Gastrocnemius medialis (tissue), 4 donors: ENCODE results near the gene SAMD1.

Experiments
- POLR2A ChIP-seq, 2 donors: fragments of 450-650 bp; IDR thresholded peaks; one replicate each; pipeline ENCODE4 v1.6.1; 2017; ENCODE audit warnings: antibody characterized with exemption in 2 of 2, mild to moderate bottlenecking in 2 of 2, moderate library complexity in 2 of 2
- TF ChIP-seq, protein P1 (sequence below), 5 experiments: fragments of 450-650 bp in 3 of 5; fragments of 200-600 bp in 2 of 5; sonication (generic) in 2 of 5; IDR thresholded peaks in 4 of 5; conservative IDR thresholded peaks in 1 of 5; 1 replicate in 4 of 5; 2 replicates in 1 of 5; pipeline ENCODE4 v1.5.1; 2016 to 2019; ENCODE audit warnings: antibody characterized with exemption in 5 of 5, mild to moderate bottlenecking in 3 of 5, moderate library complexity in 3 of 5

DNA sequence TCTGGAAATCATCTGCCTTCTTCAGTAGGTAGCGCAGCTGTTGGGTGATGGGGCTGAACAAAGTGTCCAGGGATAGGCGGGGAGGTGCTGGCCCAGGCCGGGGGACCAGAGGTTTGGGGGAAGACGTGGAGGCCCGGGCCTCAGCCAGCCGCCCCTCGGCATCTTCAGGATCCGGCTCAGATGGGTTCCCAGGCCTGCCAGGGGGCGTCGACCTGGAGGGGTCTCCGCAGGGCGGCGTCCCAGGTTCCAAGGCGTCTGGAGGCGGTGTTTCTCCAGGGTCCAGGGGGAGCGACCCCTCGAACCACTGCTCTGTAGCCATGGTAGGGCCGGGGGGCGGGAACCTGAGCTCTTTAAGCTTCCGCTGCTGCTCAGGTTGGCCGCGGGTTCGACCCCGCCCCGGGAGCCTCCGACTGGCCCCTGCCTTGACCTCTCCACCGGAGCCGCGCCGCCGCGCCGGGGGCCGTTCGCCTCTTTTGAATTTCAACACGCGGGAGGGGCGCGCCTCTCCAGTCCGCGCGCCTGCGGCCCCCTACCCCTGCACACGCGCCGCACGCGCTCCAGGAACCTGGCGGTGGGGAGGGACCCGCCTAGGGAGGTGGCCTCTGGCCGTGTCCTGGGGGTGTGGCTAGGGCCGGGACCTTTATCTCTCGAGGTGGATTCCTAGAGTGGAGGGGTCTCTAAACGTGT is 5.1 kb downstream of the SAMD1 start, which contains the start of gene C19orf67:
- TF ChIP-seq, protein P1, sequence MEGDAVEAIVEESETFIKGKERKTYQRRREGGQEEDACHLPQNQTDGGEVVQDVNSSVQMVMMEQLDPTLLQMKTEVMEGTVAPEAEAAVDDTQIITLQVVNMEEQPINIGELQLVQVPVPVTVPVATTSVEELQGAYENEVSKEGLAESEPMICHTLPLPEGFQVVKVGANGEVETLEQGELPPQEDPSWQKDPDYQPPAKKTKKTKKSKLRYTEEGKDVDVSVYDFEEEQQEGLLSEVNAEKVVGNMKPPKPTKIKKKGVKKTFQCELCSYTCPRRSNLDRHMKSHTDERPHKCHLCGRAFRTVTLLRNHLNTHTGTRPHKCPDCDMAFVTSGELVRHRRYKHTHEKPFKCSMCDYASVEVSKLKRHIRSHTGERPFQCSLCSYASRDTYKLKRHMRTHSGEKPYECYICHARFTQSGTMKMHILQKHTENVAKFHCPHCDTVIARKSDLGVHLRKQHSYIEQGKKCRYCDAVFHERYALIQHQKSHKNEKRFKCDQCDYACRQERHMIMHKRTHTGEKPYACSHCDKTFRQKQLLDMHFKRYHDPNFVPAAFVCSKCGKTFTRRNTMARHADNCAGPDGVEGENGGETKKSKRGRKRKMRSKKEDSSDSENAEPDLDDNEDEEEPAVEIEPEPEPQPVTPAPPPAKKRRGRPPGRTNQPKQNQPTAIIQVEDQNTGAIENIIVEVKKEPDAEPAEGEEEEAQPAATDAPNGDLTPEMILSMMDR (IDR thresholded peaks at IDR 0.05 in 4 of 5, conservative IDR thresholded peaks at IDR 0.05 in 1 of 5), result no peak
- TF ChIP-seq POLR2A (IDR thresholded peaks at IDR 0.05), result no peak
